BJ (cell line): Measurements from ENCODE around the gene CORO2B. TPM values are rescaled to one million over a fixed set of nuclear protein-coding genes. Genes with fewer than 3 reads are reported as not detected.

Experiments
- CTCF ChIA-PET: fragments of 350-600 bp; formaldehyde crosslinking; extraction: SDS; loops from one replicate; lab custom pipeline; 2021; ENCODE audit warnings: antibody characterized with exemption, inconsistent platforms; lab: Yijun Ruan, JAX
- POLR2A ChIA-PET: fragments of 300-600 bp; sonication (Branson Sonifier 250); formaldehyde crosslinking; extraction: SDS; loops from one replicate; lab custom pipeline; 2021; ENCODE audit warnings: antibody characterized with exemption; lab: Charles Lee
- DNase-seq: peaks from one replicate; pipeline ENCODE4 v3.0.0-alpha.2; 2011; ENCODE audit warnings: low read depth
- H3K27me3 ChIP-seq: 2 replicates; pipeline ENCODE4 v1.6.0; 2011; ENCODE audit warnings: low read length; ENCODE audit not compliant: control insufficient read depth, insufficient read depth
- H3K36me3 ChIP-seq: 2 replicates; pipeline ENCODE4 v1.5.1; 2011; ENCODE audit warnings: low read length; ENCODE audit not compliant: control insufficient read depth, insufficient read depth
- H3K4me3 ChIP-seq: 2 replicates; pipeline ENCODE4 v1.5.1; 2011; ENCODE audit warnings: low read depth, mild to moderate bottlenecking, control low read depth, low read length
- CTCF ChIP-seq: IDR thresholded peaks from 2 replicates; pipeline ENCODE4 v1.5.1; 2011; ENCODE audit warnings: low read depth, mild to moderate bottlenecking, control low read depth, inconsistent platforms, low read length, moderate library complexity; ENCODE audit not compliant: insufficient read depth
- polyA plus RNA-seq: library from polyadenylated mRNA; depleted of rRNA; stranded (reverse); fragments of >200 nt; gene quantifications from 2 replicates; pipeline ENCODE4 v1.2.3, GENCODE V29; 2011

CORO2B gene
- polyA plus RNA-seq, 1 experiment = 7.7 TPM

DNA sequence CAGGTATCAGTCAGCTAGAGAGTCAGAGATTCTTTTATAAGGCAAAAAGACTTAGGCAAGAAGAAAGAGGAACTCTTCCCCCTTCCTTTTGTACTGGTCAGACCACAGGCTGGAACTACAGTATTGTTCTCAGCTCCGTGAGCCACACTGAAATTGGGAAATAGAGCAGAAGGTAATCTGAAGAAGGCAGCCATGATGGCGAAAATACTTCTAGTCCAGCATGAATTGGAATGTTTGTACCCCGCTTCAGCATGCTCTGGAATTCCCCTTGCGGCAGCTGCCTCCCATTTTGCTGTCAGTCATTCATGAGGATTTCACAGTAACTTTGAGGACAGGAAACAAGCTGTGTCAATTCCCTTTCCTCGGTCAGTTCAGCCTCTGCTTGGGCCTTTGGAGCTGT is 96.2 kb downstream of the CORO2B start:
- POLR2A ChIA-PET = interaction anchor here (0.8 kb wide), 1 partner anchor 126 kb away, joined by 4 read pairs; no protein-coding TSS in a partner anchor
- H3K27me3 ChIP-seq = no peaks in the 10 kb centered on the region
- TF ChIP-seq CTCF = no peak
- DNase-seq = no peak
- H3K36me3 ChIP-seq = no peaks in the 10 kb centered on the region
- no peak overlapping the region for H3K4me3 ChIP-seq
- CTCF ChIA-PET = interaction anchor here (0.6 to 9.3 kb wide), 20 partner anchors 9 to 368 kb away, joined by 3 to 153 read pairs (median 6); no protein-coding TSS in a partner anchor

DNA sequence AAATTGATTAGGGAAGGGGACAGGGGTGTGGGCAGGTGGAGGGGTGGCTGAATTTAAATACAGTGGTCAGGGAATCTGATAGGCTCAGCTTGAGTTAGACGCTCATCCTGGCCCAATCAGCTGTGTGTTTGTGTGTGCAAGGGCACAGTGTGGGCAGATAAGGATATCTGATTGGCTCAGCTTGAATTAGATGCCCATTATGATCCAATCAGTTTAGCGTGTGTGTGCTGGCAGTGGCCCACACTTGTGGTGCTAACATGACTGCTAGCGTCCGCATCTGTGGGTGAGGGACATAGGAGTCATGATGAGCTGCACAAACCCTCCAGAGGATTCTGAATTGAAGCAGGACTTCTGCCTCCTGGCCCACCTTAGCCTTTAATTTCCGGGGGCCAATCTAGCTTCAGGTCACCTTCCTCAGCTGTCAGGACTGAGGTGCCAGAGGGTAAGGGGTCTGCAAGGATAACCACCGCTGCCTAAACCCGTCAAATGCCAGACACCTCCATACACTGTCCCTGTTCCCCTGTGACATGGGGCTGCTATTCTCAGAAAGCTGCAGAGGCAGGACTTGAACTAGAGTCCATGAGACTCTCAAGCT is 97.3 kb downstream of the CORO2B start:
- CTCF ChIA-PET = interaction anchor here (0.7 to 9.3 kb wide), 13 partner anchors 10 to 423 kb away, joined by 3 to 153 read pairs (median 7); no protein-coding TSS in a partner anchor
- TF ChIP-seq CTCF = no peak
- Histone ChIP-seq H3K27me3 (no peaks in the 10 kb centered on the region; the same call in 1 of the 2 replicates), H3K4me3 (no peak overlapping the region), H3K36me3 (no peaks in the 10 kb centered on the region)
- POLR2A ChIA-PET = no interaction called here
- no peak for DNase-seq

DNA sequence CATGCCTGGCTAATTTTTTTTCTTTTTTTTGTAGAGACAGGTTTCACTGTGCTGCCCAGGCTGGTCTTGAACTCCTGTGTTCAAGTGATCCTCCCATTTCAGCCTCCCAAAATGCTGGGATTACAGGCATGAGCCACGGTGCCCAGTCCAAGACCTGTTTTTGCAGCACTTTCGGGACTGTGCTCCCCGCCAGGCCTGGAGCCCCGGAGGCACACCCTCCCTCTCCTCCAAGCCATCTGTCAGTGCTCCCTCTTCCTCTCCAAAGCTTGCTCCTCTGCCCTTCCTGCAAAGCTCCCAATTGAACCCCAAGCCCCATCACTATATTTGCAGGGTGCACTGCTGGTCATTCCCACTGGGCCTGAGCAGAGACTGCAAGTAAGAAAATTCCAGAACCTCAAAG is 98.1 kb downstream of the CORO2B start:
- Histone ChIP-seq H3K4me3 (no peak overlapping the region), H3K36me3 (no peaks in the 10 kb centered on the region), H3K27me3 (no peaks in the 10 kb centered on the region; the same call in 1 of the 2 replicates)
- ChIA-PET POLR2A (no interaction called here), CTCF (interaction anchor here (1.2 to 9.3 kb wide), 5 partner anchors 14 to 424 kb away, joined by 6 to 150 read pairs (median 7); no protein-coding TSS in a partner anchor)
- no peak for DNase-seq
- TF ChIP-seq CTCF = no peak

GRCh38 chr15:68677996-68678395 is 99.2 kb downstream of the CORO2B start:
- no peaks in the 10 kb centered on the region for H3K36me3 ChIP-seq
- ChIA-PET CTCF (interaction anchor here (1.2 to 9.3 kb wide), 3 partner anchors 117 to 124 kb away, joined by 7 to 150 read pairs (median 16); no protein-coding TSS in a partner anchor), POLR2A (no interaction called here)
- H3K27me3 ChIP-seq = no peaks in the 10 kb centered on the region; the same call in 1 of the 2 replicates
- TF ChIP-seq CTCF = no peak
- H3K4me3 ChIP-seq = no peak overlapping the region
- no peak for DNase-seq

DNA sequence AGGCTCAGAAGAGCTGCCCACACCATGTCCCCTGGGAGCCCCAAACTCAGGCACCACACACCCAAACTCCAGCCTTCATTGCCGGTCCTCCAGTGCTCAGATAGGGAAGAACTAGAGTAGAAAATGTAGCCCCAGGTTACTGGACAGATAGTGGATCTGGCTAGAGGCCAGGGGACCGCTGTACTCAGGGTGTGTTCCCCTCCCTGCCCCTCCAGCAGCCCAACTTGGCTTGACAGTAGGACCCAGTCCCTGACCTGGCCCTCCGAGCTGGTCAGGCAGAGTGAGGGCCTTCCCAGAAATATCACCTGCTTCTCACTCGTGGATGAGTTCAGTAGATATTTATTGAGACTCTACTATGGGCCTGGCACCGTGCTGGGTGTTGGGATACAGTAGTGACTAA is 100.0 kb downstream of the CORO2B start:
- H3K4me3 ChIP-seq = no peak overlapping the region
- CTCF ChIA-PET = interaction anchor here (0.8 to 2.2 kb wide), 4 partner anchors 53 to 124 kb away, joined by 3 to 16 read pairs (median 4); no protein-coding TSS in a partner anchor
- POLR2A ChIA-PET = no interaction called here
- no peaks in the 10 kb centered on the region for H3K36me3 ChIP-seq
- no peaks in the 10 kb centered on the region; the same call in 1 of the 2 replicates for H3K27me3 ChIP-seq
- TF ChIP-seq CTCF = no peak
- DNase-seq = no peak
